ENCODE results near the gene C16orf54.

Gene C16orf54

GRCh38 chr16:29753516-29753915 lies 7.7 kb upstream of the C16orf54 start:
- TF ChIP-seq TEAD4 (IDR thresholded peaks at IDR 0.05) (no peak), CREB1 (IDR thresholded peaks at IDR 0.05; ENCODE audit: low read depth) (no peak), USF1 (IDR thresholded peaks at IDR 0.05) (no peak), MAX (IDR thresholded peaks at IDR 0.05) (no peak), TAF1 (IDR thresholded peaks at IDR 0.05; ENCODE audit: low read depth) (no peak), ZBTB7A (IDR thresholded peaks at IDR 0.05; ENCODE audit: low read depth) (no peak), YY1 (IDR thresholded peaks at IDR 0.05; ENCODE audit: low read depth) (no peak), NFIC (IDR thresholded peaks at IDR 0.05) (no peak), EP300 (IDR thresholded peaks at IDR 0.05; ENCODE audit: borderline replicate concordance) (no peak), EGR1 (IDR thresholded peaks at IDR 0.05) (no peak), RAD21 (IDR thresholded peaks at IDR 0.05; ENCODE audit: low read depth) (no peak), CEBPB (IDR thresholded peaks at IDR 0.05) (no peak), TCF12 (IDR thresholded peaks at IDR 0.05; ENCODE audit: low read depth) (no peak), FOXM1 (IDR thresholded peaks at IDR 0.05; ENCODE audit: borderline replicate concordance, low read depth) (no peak)
- TF ChIP-seq, protein P1, sequence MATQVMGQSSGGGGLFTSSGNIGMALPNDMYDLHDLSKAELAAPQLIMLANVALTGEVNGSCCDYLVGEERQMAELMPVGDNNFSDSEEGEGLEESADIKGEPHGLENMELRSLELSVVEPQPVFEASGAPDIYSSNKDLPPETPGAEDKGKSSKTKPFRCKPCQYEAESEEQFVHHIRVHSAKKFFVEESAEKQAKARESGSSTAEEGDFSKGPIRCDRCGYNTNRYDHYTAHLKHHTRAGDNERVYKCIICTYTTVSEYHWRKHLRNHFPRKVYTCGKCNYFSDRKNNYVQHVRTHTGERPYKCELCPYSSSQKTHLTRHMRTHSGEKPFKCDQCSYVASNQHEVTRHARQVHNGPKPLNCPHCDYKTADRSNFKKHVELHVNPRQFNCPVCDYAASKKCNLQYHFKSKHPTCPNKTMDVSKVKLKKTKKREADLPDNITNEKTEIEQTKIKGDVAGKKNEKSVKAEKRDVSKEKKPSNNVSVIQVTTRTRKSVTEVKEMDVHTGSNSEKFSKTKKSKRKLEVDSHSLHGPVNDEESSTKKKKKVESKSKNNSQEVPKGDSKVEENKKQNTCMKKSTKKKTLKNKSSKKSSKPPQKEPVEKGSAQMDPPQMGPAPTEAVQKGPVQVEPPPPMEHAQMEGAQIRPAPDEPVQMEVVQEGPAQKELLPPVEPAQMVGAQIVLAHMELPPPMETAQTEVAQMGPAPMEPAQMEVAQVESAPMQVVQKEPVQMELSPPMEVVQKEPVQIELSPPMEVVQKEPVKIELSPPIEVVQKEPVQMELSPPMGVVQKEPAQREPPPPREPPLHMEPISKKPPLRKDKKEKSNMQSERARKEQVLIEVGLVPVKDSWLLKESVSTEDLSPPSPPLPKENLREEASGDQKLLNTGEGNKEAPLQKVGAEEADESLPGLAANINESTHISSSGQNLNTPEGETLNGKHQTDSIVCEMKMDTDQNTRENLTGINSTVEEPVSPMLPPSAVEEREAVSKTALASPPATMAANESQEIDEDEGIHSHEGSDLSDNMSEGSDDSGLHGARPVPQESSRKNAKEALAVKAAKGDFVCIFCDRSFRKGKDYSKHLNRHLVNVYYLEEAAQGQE (IDR thresholded peaks at IDR 0.05; ENCODE audit: low read depth): no peak

DNA sequence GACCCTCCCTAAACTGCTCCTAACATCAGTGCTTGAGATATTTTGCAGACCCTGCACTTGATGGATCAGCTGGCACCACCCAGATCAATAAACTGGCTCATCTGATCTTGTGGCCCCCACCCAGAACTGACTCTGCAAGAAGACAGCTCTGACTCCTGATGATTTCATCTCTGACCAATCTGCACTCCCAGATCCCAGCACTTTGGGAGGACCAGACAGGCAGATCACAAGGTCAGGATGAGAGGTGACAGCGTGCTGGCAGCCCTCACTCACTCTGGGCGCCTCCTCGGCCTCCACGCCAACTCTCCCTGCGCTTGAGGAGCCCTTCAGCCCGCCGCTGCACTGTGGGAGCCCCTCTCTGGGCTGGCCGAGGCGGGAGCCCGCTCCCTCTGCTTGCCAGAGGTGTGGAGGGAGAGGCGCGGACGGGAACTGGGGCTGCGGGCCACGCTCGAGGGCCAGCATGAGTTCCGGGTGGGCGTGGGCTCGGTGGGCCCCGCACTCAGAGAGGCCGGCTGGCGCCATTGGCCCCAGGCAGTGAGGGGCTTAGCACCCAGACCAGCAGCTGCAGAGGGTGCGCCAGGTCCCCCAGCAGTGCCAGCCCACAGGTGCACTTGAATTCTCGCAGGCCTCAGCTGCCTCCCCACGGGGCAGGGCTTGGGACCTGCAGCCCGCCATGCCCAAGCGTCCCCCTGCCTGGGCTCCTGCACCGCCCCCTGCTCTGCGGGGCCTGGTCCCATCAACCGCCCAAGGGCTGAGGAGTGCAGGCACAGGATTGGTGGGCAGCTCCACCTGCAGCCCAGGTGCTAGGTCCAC lies 2.4 kb upstream of the C16orf54 start:
- TF ChIP-seq EP300 (IDR thresholded peaks at IDR 0.05; ENCODE audit: borderline replicate concordance): no peak
- TF ChIP-seq TEAD4 (IDR thresholded peaks at IDR 0.05): no peak
- no peak for TF ChIP-seq USF1 (IDR thresholded peaks at IDR 0.05)
- no peak for TF ChIP-seq TAF1 (IDR thresholded peaks at IDR 0.05; ENCODE audit: low read depth)
- no peak for TF ChIP-seq MAX (IDR thresholded peaks at IDR 0.05)
- no peak for TF ChIP-seq TCF12 (IDR thresholded peaks at IDR 0.05; ENCODE audit: low read depth)
- TF ChIP-seq YY1 (IDR thresholded peaks at IDR 0.05; ENCODE audit: low read depth): no peak
- TF ChIP-seq NFIC (IDR thresholded peaks at IDR 0.05): no peak
- TF ChIP-seq, protein P1 (IDR thresholded peaks at IDR 0.05; ENCODE audit: low read depth): no peak
- no peak for TF ChIP-seq RAD21 (IDR thresholded peaks at IDR 0.05; ENCODE audit: low read depth)

DNA sequence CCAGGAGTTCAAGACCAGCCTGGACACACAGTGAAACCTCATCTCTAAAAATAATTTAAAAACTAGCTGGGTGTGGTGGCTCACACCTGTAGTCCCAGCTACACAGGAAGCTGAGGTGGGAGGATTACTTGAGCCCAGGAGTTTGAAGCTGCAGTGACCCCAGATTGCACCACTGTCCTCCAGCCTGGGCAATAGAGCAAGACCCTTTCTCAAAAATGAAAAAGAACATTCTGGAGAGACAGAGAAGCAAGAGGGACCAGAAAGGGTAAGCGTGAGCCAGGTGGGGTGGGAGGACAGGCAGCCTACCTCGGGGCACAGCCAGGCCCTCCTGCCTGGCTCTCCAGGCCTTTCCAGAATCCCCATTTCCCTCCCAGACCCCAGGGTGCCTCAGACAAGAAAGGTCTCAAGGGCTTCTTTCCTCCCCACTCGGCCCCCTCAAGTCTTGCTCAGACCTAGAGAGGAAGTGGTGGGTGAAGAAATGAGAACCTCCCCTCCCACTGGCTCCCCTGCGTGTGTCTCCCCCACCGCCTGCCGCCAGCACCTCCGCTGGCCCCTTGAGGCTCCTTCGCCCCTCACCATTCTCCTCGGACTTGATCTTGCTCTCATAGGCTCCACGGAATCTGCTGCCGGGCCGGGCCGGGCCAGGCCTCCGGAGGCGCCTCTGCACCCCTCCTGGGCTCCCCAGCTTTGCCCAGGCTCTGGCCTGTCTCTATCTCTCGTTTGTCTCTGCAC lies 503 bp downstream of the C16orf54 start:
- TF ChIP-seq CEBPB (IDR thresholded peaks at IDR 0.05): no peak
- no peak for TF ChIP-seq NFIC (IDR thresholded peaks at IDR 0.05)
- no peak for TF ChIP-seq EGR1 (IDR thresholded peaks at IDR 0.05)
- no peak for TF ChIP-seq ZBTB7A (IDR thresholded peaks at IDR 0.05; ENCODE audit: low read depth)
- TF ChIP-seq, protein P1 (IDR thresholded peaks at IDR 0.05; ENCODE audit: low read depth): no peak
- no peak for TF ChIP-seq RAD21 (IDR thresholded peaks at IDR 0.05; ENCODE audit: low read depth)
- no peak for TF ChIP-seq EP300 (IDR thresholded peaks at IDR 0.05; ENCODE audit: borderline replicate concordance)
- TF ChIP-seq CREB1 (IDR thresholded peaks at IDR 0.05; ENCODE audit: low read depth): no peak
- no peak for TF ChIP-seq FOXM1 (IDR thresholded peaks at IDR 0.05; ENCODE audit: borderline replicate concordance, low read depth)
- TF ChIP-seq TAF1 (IDR thresholded peaks at IDR 0.05; ENCODE audit: low read depth): no peak
- no peak for TF ChIP-seq YY1 (IDR thresholded peaks at IDR 0.05; ENCODE audit: low read depth)
- no peak for TF ChIP-seq MAX (IDR thresholded peaks at IDR 0.05)

Data from Ishikawa (cell line).